Psoas muscle (tissue), 8 donors: ENCODE data around the gene CPLX3. TPM values are rescaled to one million over a fixed set of nuclear protein-coding genes. Genes with fewer than 3 reads are reported as not detected.

Experiments used
- ATAC-seq, 4 donors: fragments of 200-7000 bp; cut with Tn5 transposase; one replicate each; pipeline ENCODE4 v1.9.1; 2020; ENCODE audit warnings: moderate library complexity in 3 of 4, mild to moderate bottlenecking in 2 of 4
- DNase-seq, 2 donors: peaks; one replicate each; pipeline ENCODE4 v3.0.0-alpha.2; 2020
- H3K27ac ChIP-seq: fragments of 200-600 bp; one replicate; pipeline ENCODE4 v1.8.0; 2022
- H3K27me3 ChIP-seq, 3 donors: fragments of 200-600 bp in 1 of 3; one replicate each; pipeline versions ENCODE4 v1.6.1 to v1.8.0; 2013 to 2022; ENCODE audit warnings: low read length in 2 of 3, mild to moderate bottlenecking in 2 of 3, moderate library complexity in 1 of 3; ENCODE audit not compliant: insufficient read depth in 3 of 3
- H3K36me3 ChIP-seq, 2 donors: fragments of 200-600 bp in 1 of 2; one replicate each; pipeline versions ENCODE4 v1.6.1 to v1.8.0; 2013 to 2022; ENCODE audit warnings: low read depth in 1 of 2, mild to moderate bottlenecking in 1 of 2, moderate library complexity in 1 of 2; ENCODE audit not compliant: insufficient read depth in 1 of 2
- H3K4me1 ChIP-seq: fragments of 200-600 bp; one replicate; pipeline ENCODE4 v1.8.0; 2022
- H3K4me3 ChIP-seq: fragments of 200-600 bp; one replicate; pipeline ENCODE4 v1.8.0; 2022; ENCODE audit warnings: mild to moderate bottlenecking
- H3K9me3 ChIP-seq: fragments of 200-600 bp; one replicate; pipeline ENCODE4 v1.8.0; 2022
- CTCF ChIP-seq: fragments of 200-600 bp; IDR thresholded peaks from one replicate; pipeline ENCODE4 v1.8.0; 2022; ENCODE audit warnings: antibody characterized with exemption
- WGBS, 3 donors: extraction: QIAGEN DNeasy Blood & Tissue Kit; methylation state at CpG; one replicate each; pipeline versions ENCODE4 v1.1.6 to v1.1.7; 2013; 5-methylcytosine and 5-hydroxymethylcytosine counted together
- intact Hi-C, 2 donors: fragments of 100-400 bp; cut with DNase I; formaldehyde crosslinking; loops; one replicate each; pipeline versions ENCODE4 v1.11.0 to v1.14.2; 2022
- polyA plus RNA-seq, 3 donors: library from polyadenylated mRNA; stranded (reverse); fragments of 200-250 nt; gene quantifications; one replicate each; pipeline ENCODE4 v1.2.3, GENCODE V29; 2013
- total RNA-seq, 4 donors: library from RNA; stranded (reverse); fragmentation: NEBNext Ultra II Directional in 2 of 4; extraction: Animal tissue kit (Norgen Biotek cat#: 25700) in 2 of 4; gene quantifications; one replicate each; pipeline versions ENCODE4 v1.2.1 to v1.2.4, GENCODE V29; 2021 to 2023
- donor health status: healthy with polysubstance abuse.
- donor health status: DM: no; HTN: no; CAD: no; lungs with moderate emphysema.
- donor health status: Bipolar disorder and iron deficiency.
- donor health status: healthy.
- donor health status: DM: yes; HTN: yes; CAD: no.
- donor health status: DM: no; HTN: no; CAD: no.
- donor health status: DM: no; HTN: no; CAD: no.
- donor health status: DM: yes; HTN: yes; CAD: no.

The CPLX3 gene
- total and polyA plus RNA-seq, 7 donors, result 0.03 to 0.19 (median 0.04) TPM; not detected in 4

- 72 to 79% (median 76%) methylated on average over 7 of the region's 7 CpGs for WGBS, 3 donors
- H3K36me3 ChIP-seq, result no peaks in the 10 kb centered on the region
- TF ChIP-seq CTCF, result no peak
- intact Hi-C loops, result no loop called here
- H3K9me3 ChIP-seq, result no peaks in the 10 kb centered on the region
- no peaks in the 10 kb centered on the region for H3K4me1 ChIP-seq
- no peak overlapping the region for H3K27ac ChIP-seq
- H3K27me3 ChIP-seq, result peaks cover 0 to 3% (median 0%) of the 10 kb centered on the region in 3 donors
- ATAC-seq, result no peak
- no peak for DNase-seq
- no peak overlapping the region for H3K4me3 ChIP-seq
These were observed 4.7 kb upstream of the CPLX3 start for GRCh38 chr15:74821790-74822158.

- Histone ChIP-seq H3K9me3 (no peaks in the 10 kb centered on the region), H3K36me3 (no peaks in the 10 kb centered on the region), H3K27ac (no peak overlapping the region), H3K27me3 (peaks cover 0 to 8% (median 0%) of the 10 kb centered on the region in 3 donors), H3K4me3 (no peak overlapping the region), H3K4me1 (no peaks in the 10 kb centered on the region)
- DNase-seq (no peak), ATAC-seq (no peak)
- WGBS, 3 donors, result 79 to 87% (median 85%) methylated on average over 4 of the region's 4 CpGs
- intact Hi-C loops, result no loop called here
- no peak for TF ChIP-seq CTCF
These were observed 4.2 kb upstream of the CPLX3 start for GRCh38 chr15:74822233-74822632.

GRCh38 chr15:74823324-74823723 lies 3.1 kb upstream of the CPLX3 start:
- Histone ChIP-seq H3K9me3 (no peaks in the 10 kb centered on the region), H3K27me3 (peaks cover 0 to 10% (median 1%) of the 10 kb centered on the region in 3 donors), H3K36me3 (no peaks in the 10 kb centered on the region), H3K27ac (no peak overlapping the region), H3K4me1 (no peaks in the 10 kb centered on the region), H3K4me3 (no peak overlapping the region)
- DNase-seq, result no peak
- ATAC-seq, result no peak
- intact Hi-C loops, result no loop called here
- WGBS, 3 donors, result 70 to 77% (median 73%) methylated on average over 6 of the region's 6 CpGs
- no peak for TF ChIP-seq CTCF

- Histone ChIP-seq H3K4me3 (no peak overlapping the region), H3K4me1 (no peaks in the 10 kb centered on the region), H3K9me3 (no peaks in the 10 kb centered on the region), H3K36me3 (no peaks in the 10 kb centered on the region), H3K27ac (no peak overlapping the region), H3K27me3 (peaks cover 0 to 10% (median 1%) of the 10 kb centered on the region in 3 donors)
- no peak for ATAC-seq
- DNase-seq, result no peak
- intact Hi-C loops, result no loop called here
- WGBS, 3 donors, result 73 to 78% (median 77%) methylated on average over 7 of the region's 7 CpGs
- TF ChIP-seq CTCF, result no peak
These were observed 1.5 kb upstream of the CPLX3 start for GRCh38 chr15:74824976-74825375.

- Histone ChIP-seq H3K4me1 (peaks cover 4% of the 10 kb centered on the region), H3K27me3 (peaks cover 0 to 10% (median 1%) of the 10 kb centered on the region in 3 donors)
- intact Hi-C loops, result no loop called here
These were observed 561 bp upstream of the CPLX3 start for GRCh38 chr15:74825866-74826265.

More at GRCh38 chr15:74825866-74826265, 561 bp upstream of the CPLX3 start:
- H3K4me3 ChIP-seq, result no peak overlapping the region
- no peak overlapping the region for H3K27ac ChIP-seq
- no peak for TF ChIP-seq CTCF
- ATAC-seq (no peak), DNase-seq (no peak)
- H3K9me3 ChIP-seq, result no peaks in the 10 kb centered on the region
- 37 to 48% (median 40%) methylated on average over 9 to 10 of the region's 10 CpGs for WGBS, 3 donors
- H3K36me3 ChIP-seq, result no peaks in the 10 kb centered on the region
